Large intestine (tissue), 12 donors: Measurements from ENCODE around the gene SH3GL2. TPM values are rescaled to one million over a fixed set of nuclear protein-coding genes. Genes with fewer than 3 reads are reported as not detected.

Source experiments
- DNase-seq, 2 donors: peaks; one replicate each; pipeline versions ENCODE4 v3.0.0 to v3.0.0-alpha.2; 2013
- H3K27ac ChIP-seq: one replicate; pipeline ENCODE4 v1.5.1; 2013; ENCODE audit warnings: low read length
- H3K27me3 ChIP-seq: 2 replicates; pipeline ENCODE4 v1.6.1; 2013; ENCODE audit warnings: low read length; ENCODE audit not compliant: control insufficient read depth, insufficient read depth
- H3K36me3 ChIP-seq: 2 replicates; pipeline ENCODE4 v1.6.1; 2013; ENCODE audit warnings: low read length; ENCODE audit not compliant: control insufficient read depth, insufficient read depth
- H3K4me1 ChIP-seq: one replicate; pipeline ENCODE4 v1.6.1; 2013; ENCODE audit warnings: low read length; ENCODE audit not compliant: control insufficient read depth, insufficient read depth
- H3K4me3 ChIP-seq: one replicate; pipeline ENCODE4 v1.5.1; 2013; ENCODE audit warnings: low read length
- H3K9me3 ChIP-seq: one replicate; pipeline ENCODE4 v1.6.1; 2013; ENCODE audit warnings: mild to moderate bottlenecking, low read depth, low read length, moderate library complexity; ENCODE audit not compliant: control insufficient read depth
- whole genome bisulfite sequencing: methylation state at CpG from one replicate; pipeline ENCODE4 v1.1.5; 2013; ENCODE audit warnings: low lambda C conversion rate; ENCODE audit not compliant: insufficient coverage; 5-methylcytosine and 5-hydroxymethylcytosine counted together
- long read RNA-seq, 11 donors: transcript quantifications; one replicate each; lab custom pipeline, GENCODE V29; 2026
- polyA plus RNA-seq: library from polyadenylated mRNA; unstranded; fragments of 120-200 nt; gene quantifications from one replicate; pipeline ENCODE4 v1.2.1, GENCODE V29; 2013

The SH3GL2 gene
- 2.4 TPM for polyA plus RNA-seq
- long read RNA-seq, donor 1 = 0 reads
- long read RNA-seq, donor 2, partial matches to known transcripts = 0 of 1 reads
- long read RNA-seq, donor 2, other reads (novel, unspliced or antisense) = 0 of 1 reads
- long read RNA-seq, donor 3 = 0 reads
- long read RNA-seq, donor 4 = 0 reads
- long read RNA-seq, donor 5 = 0 reads
- long read RNA-seq, donor 6 = 0 reads
- long read RNA-seq, donor 7 = 0 reads
- long read RNA-seq, donor 8 = 0 reads
- long read RNA-seq, donor 9 = 0 reads
- long read RNA-seq, donor 10, partial matches to known transcripts = 0 of 2 reads
- long read RNA-seq, donor 10, other reads (novel, unspliced or antisense) = 0 of 2 reads
- long read RNA-seq, donor 11, partial matches to known transcripts = 0 of 1 reads
- long read RNA-seq, donor 11, other reads (novel, unspliced or antisense) = 0 of 1 reads

DNA sequence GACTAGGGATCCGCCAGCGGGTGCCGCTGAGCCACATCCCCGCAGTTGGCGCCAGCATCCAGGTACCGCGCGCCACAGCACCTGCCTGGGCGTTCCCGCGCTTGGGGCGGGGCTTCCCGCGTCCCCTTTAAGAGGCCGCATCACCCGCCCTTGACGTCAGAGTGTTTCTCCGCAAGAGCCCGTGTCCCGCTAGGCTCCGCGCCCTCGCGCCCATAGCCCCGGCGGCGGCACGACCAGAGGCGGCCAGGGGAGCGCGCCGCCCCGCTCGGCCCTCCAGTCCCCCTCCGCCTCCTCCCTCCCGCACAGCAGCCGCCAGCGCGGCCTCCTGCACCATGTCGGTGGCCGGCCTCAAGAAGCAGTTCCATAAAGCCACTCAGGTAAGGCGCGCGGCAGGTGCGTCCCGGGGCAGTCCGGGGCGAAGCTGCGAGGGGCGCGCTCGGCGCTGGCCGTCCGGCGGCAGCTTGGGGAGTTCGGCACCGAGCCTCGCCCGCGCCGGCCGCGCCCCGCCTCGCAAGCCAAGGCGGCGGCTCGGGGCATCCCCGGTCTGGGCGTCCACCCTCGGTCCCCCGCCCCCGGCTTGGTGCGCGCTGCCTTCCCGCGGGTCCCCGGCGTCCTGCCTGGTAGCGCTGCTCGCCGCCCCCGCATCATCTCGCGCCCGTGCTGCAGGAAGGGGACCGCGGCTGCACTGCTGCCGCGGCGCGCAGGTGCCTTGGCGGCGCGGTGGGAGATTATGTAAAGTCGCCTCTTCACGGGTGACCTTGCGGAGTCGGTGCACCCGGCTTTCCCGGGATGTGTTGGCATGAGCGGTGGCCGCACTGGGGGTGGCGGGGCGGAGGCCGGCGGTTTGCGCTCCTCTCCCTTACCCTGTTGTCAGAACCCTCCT lies at the start of gene SH3GL2:
SH3GL2 (plus strand) TSS at position 156 of the 883 bp plus-strand sequence.
- no peak within 1 kb of the TSS for H3K27ac ChIP-seq
- no peaks in the 10 kb centered on the region for H3K36me3 ChIP-seq
- DNase-seq = peak; percentile 27 to 66
- H3K27me3 ChIP-seq = peaks cover 53% of the 10 kb centered on the region
- no peaks in the 10 kb centered on the region for H3K4me1 ChIP-seq
- no CpG with 5 or more reads among the region's 109 CpGs for WGBS
- no peaks in the 10 kb centered on the region for H3K9me3 ChIP-seq
- H3K4me3 ChIP-seq = peak within 1 kb of the TSS; percentile 32

DNA sequence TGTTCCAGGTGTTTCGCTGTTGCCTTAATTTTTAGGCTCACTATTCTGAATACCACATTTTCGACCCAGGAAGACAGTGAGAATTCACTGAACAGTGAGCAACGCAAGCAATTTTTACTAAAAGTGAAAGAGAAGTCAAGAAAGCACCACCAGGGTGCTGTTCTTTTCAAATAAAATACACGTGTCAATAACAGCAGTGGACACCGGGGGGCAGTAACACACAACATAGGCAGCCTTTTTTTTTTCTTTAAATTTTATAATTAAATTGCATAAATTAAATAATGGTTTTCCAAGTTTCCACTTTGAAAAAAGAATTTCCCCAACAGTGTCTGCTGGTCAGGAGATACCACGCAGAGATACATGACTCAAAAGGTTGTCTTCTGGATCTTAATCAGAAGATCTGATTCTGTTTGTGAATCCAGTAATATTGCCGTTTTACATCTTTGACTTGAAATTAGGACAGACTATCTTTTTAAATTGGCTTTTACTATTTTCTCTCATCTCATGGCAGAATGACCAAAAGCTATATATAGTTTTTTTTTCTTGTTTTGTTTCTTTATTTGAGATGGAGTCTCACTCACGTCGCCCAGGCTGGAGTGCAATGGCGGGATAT lies 47.1 kb upstream of the SH3GL2 start:
- DNase-seq = peak in 1 of 2 donors; percentile 9
- WGBS = 15% methylated on average over 3 of the region's 10 CpGs
- H3K27ac ChIP-seq = no peak overlapping the region

GRCh38 chr9:17532461-17532860 lies 46.4 kb upstream of the SH3GL2 start:
- no peak overlapping the region for H3K27ac ChIP-seq
- no peak for DNase-seq
- no peak overlapping the region for H3K4me3 ChIP-seq
- no peaks in the 10 kb centered on the region for H3K4me1 ChIP-seq
- no peaks in the 10 kb centered on the region for H3K9me3 ChIP-seq
- no peaks in the 10 kb centered on the region for H3K27me3 ChIP-seq
- H3K36me3 ChIP-seq = no peaks in the 10 kb centered on the region
- WGBS = 85% methylated on average over 4 of the region's 6 CpGs

More for the DNA sequence above, 47.1 kb upstream of the SH3GL2 start:
- H3K27me3 ChIP-seq = no peaks in the 10 kb centered on the region
- no peaks in the 10 kb centered on the region for H3K36me3 ChIP-seq
- H3K4me3 ChIP-seq = no peak overlapping the region
- no peaks in the 10 kb centered on the region for H3K4me1 ChIP-seq
- no peaks in the 10 kb centered on the region for H3K9me3 ChIP-seq

DNA sequence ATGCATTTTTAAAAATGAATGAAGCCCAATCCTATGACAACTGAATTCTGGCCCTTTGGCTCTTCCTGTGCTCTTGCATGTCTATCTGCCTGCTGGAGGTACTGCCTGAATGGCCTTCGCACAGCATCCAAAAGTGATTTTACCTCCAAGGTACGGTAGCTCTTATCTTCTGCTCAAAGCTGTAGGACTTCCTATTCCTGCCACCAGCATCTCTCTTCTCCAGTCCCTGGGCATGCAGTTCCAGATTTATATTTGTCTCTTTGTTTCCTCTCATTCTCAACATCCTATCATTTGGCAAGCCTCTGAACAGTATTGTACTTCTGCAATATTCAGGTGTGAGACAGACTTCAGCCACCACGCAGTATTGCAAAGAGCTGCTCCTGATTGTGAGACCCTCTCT lies 43.7 kb upstream of the SH3GL2 start:
- DNase-seq = no peak
- Histone ChIP-seq H3K27me3 (no peaks in the 10 kb centered on the region), H3K36me3 (no peaks in the 10 kb centered on the region), H3K27ac (no peak overlapping the region), H3K9me3 (no peaks in the 10 kb centered on the region), H3K4me3 (no peak overlapping the region), H3K4me1 (no peaks in the 10 kb centered on the region)
- WGBS = no CpG with 5 or more reads among the region's 3 CpGs

DNA sequence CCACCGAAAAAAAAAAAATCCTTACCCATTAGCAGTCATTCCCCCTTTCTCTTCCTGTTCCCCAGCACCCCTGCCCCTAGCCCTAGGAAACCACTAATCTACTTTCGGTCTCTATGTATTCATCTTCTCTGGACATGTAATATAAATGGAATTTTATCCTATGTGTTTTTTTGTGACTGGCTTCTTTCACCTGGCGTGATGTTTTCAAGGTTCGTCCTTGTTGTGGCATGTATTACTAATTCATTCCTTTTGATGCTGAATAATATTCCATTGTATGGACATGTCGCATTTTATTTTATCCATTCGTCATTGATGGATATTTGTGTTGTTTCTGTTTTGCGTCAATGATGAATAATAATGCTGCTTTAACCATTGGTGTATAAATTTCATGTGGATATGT lies 42.8 kb upstream of the SH3GL2 start:
- Histone ChIP-seq H3K4me3 (no peak overlapping the region), H3K4me1 (no peaks in the 10 kb centered on the region), H3K36me3 (no peaks in the 10 kb centered on the region), H3K27me3 (no peaks in the 10 kb centered on the region), H3K27ac (no peak overlapping the region), H3K9me3 (no peaks in the 10 kb centered on the region)
- WGBS = 90% methylated on average over 5 of the region's 7 CpGs
- no peak for DNase-seq

- no peak overlapping the region for H3K27ac ChIP-seq
- H3K4me1 ChIP-seq = no peaks in the 10 kb centered on the region
- no peaks in the 10 kb centered on the region for H3K27me3 ChIP-seq
- no peak for DNase-seq
- no peak overlapping the region for H3K4me3 ChIP-seq
- no CpG with 5 or more reads among the region's 2 CpGs for WGBS
- no peaks in the 10 kb centered on the region for H3K9me3 ChIP-seq
- no peaks in the 10 kb centered on the region for H3K36me3 ChIP-seq
Observed at GRCh38 chr9:17551023-17551422, 27.8 kb upstream of the SH3GL2 start.

- H3K27me3 ChIP-seq = no peaks in the 10 kb centered on the region
- H3K27ac ChIP-seq = no peak overlapping the region
- no peaks in the 10 kb centered on the region for H3K9me3 ChIP-seq
- no peaks in the 10 kb centered on the region for H3K4me1 ChIP-seq
- no peak overlapping the region for H3K4me3 ChIP-seq
- no peaks in the 10 kb centered on the region for H3K36me3 ChIP-seq
- WGBS = 93% methylated on average over 3 of the region's 4 CpGs
- DNase-seq = no peak
Observed at GRCh38 chr9:17555362-17556054, 23.4 kb upstream of the SH3GL2 start.

DNA sequence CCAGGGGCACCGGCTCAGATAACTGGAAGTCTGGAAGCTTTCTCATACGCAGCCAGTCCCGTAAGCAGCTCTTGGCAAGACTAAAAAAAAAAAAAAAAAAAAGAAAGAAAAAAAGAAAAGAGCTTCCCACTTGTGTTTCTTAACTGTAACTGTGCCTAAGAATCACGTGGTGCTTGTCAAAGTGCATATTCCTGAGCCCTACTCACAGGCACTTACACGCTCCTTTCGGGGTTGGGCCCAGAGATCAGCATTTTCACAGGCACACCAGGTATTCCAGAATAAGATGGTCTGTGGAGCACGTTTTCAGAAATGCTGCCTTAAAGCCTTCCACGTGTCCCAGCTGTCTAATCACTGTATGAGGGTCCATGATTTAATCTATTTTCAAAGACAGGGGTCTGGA lies 22.6 kb upstream of the SH3GL2 start:
- Histone ChIP-seq H3K4me1 (no peaks in the 10 kb centered on the region), H3K27ac (no peak overlapping the region), H3K4me3 (no peak overlapping the region), H3K36me3 (no peaks in the 10 kb centered on the region), H3K9me3 (no peaks in the 10 kb centered on the region), H3K27me3 (no peaks in the 10 kb centered on the region)
- WGBS = 67% methylated on average over 1 of the region's 8 CpGs
- DNase-seq = no peak

DNA sequence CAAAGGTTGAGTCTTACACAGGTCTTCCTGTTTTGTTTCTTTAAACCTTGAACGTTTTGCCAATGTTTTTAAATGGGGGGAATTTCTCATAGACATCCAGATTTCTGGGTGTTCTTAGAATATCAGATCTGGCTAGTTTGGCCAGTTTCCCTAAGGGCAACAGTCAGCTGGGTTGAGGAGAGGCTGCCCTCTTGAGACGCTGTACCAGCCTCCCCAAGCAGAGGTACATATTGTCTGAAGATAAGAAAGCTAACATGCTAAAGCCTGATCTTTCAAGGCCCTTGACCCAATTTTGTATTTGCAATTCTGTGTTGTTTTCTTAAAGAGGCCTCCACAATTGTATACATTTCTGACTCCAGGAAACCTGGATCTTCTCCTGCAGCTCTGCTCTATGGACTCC lies 21.9 kb upstream of the SH3GL2 start:
- no peak overlapping the region for H3K4me3 ChIP-seq
- DNase-seq = no peak
- H3K9me3 ChIP-seq = no peaks in the 10 kb centered on the region
- no peaks in the 10 kb centered on the region for H3K27me3 ChIP-seq
- no peaks in the 10 kb centered on the region for H3K36me3 ChIP-seq
- WGBS = no CpG with 5 or more reads among the region's 2 CpGs
- H3K27ac ChIP-seq = no peak overlapping the region
- H3K4me1 ChIP-seq = no peaks in the 10 kb centered on the region

DNA sequence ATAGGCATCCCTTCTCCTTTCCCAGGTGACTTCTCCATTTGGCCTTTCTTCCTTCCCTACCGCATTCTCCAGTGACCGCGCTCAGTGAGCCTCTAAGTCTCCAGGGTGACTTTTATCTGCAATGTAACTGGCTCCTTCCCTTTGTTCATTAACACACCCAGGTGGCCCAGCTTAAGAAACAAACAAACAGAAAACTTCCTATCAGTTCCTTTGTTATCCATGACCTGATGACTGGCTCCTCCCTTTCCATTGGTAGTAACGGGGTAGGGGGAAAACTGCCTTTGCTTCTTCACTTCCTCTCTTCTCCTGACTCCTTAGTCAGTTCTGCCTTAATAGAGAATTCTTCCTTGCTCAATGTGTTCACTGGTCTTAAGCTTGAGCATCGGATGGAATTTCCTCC lies 7.0 kb upstream of the SH3GL2 start:
- Histone ChIP-seq H3K4me1 (no peaks in the 10 kb centered on the region), H3K36me3 (no peaks in the 10 kb centered on the region), H3K27ac (no peak overlapping the region), H3K4me3 (no peak overlapping the region), H3K9me3 (no peaks in the 10 kb centered on the region), H3K27me3 (peaks cover 8% of the 10 kb centered on the region)
- no peak for DNase-seq
- 40% methylated on average over 1 of the region's 5 CpGs for WGBS
